Activated CD4-positive, alpha-beta T cell treated with anti-CD3 and anti-CD28 coated beads, Interleukin-2, Interleukin-6, amounts not matched to agents 100 ng/mL and 50 ng/mL, durations not matched to agents 16 hours and 8 hours (primary cell): ENCODE data around the gene C8B.

Source experiments
- DNase-seq: peaks from one replicate; pipeline ENCODE4 v3.0.0-alpha.2; 2020

Gene C8B

GRCh38 chr1:56965916-56966697 lies at the start of gene C8B:
Gene C8B (minus strand): TSS chr1:56966015. CDS start chr1:56965948, 67 bp downstream.
- DNase-seq: no peak

GRCh38 chr1:57015071-57015470 lies 49.3 kb upstream of the C8B start:
- DNase-seq: no peak

GRCh38 chr1:57013522-57013921 lies 47.7 kb upstream of the C8B start:
- no peak for DNase-seq

- no peak for DNase-seq
These were observed 46.5 kb upstream of the C8B start for GRCh38 chr1:57012315-57012714.

- no peak for DNase-seq
These were observed 44.7 kb upstream of the C8B start for GRCh38 chr1:57010511-57010910.

- DNase-seq: no peak
These were observed 42.1 kb upstream of the C8B start for GRCh38 chr1:57007948-57008347.

GRCh38 chr1:57007472-57007871 lies 41.7 kb upstream of the C8B start:
- no peak for DNase-seq

GRCh38 chr1:57003398-57004139 lies 37.8 kb upstream of the C8B start:
- DNase-seq: no peak

GRCh38 chr1:56995414-56996100 lies 29.7 kb upstream of the C8B start:
- DNase-seq: no peak

- no peak for DNase-seq
These were observed 27.7 kb upstream of the C8B start for GRCh38 chr1:56993475-56993874.

GRCh38 chr1:56992318-56993125 lies 26.7 kb upstream of the C8B start:
- DNase-seq: no peak

GRCh38 chr1:56991576-56991975 lies 25.8 kb upstream of the C8B start:
- DNase-seq: no peak

- no peak for DNase-seq
These were observed 20.6 kb upstream of the C8B start for GRCh38 chr1:56986397-56986796.

GRCh38 chr1:56985857-56986256 lies 20.0 kb upstream of the C8B start:
- no peak for DNase-seq

GRCh38 chr1:56983484-56983883 lies 17.7 kb upstream of the C8B start:
- DNase-seq: no peak

GRCh38 chr1:56979986-56980755 lies 14.4 kb upstream of the C8B start:
- no peak for DNase-seq

GRCh38 chr1:56978819-56979218 lies 13.0 kb upstream of the C8B start:
- no peak for DNase-seq

GRCh38 chr1:56977910-56978309 lies 12.1 kb upstream of the C8B start:
- no peak for DNase-seq

GRCh38 chr1:56975446-56975845 lies 9.6 kb upstream of the C8B start:
- no peak for DNase-seq

GRCh38 chr1:56973923-56974742 lies 8.3 kb upstream of the C8B start:
- no peak for DNase-seq

- no peak for DNase-seq
These were observed 7.2 kb upstream of the C8B start for GRCh38 chr1:56972976-56973375.
